Panc1 (cell line): ENCODE results near the gene BTRC. TPM values are rescaled to one million over a fixed set of nuclear protein-coding genes. Genes with fewer than 3 reads are reported as not detected.

Experiments
- ATAC-seq: fragments of 200-7000 bp; cut with Tn5 transposase; 2 replicates; pipeline ENCODE4 v1.9.1; 2020; ENCODE audit warnings: mild to moderate bottlenecking, moderate library complexity
- BruUV-seq: library from RNA; stranded (reverse); fragments of 400-500 nt; replicated peaks from 2 replicates; lab custom pipeline; 2021; lab: Mats Ljungman, UMichigan
- CTCF ChIA-PET: fragments of 300-600 bp; sonication (Branson Sonifier 250); formaldehyde crosslinking; loops from one replicate; lab custom pipeline; 2022; ENCODE audit warnings: antibody characterized with exemption; lab: Charles Lee
- POLR2A ChIA-PET: fragments of 300-600 bp; sonication (Branson Sonifier 250); formaldehyde crosslinking; loops from one replicate; lab custom pipeline; 2022; ENCODE audit warnings: antibody characterized with exemption; lab: Charles Lee
- DNase-seq: peaks from one replicate; pipeline ENCODE4 v3.0.0-alpha.2; 2010; ENCODE audit warnings: low read depth, low spot score
- H3K27ac ChIP-seq: 2 replicates; pipeline ENCODE4 v1.5.1; 2011; ENCODE audit warnings: mild to moderate bottlenecking, low read length, inconsistent platforms
- H3K27me3 ChIP-seq: fragments of 200-500 bp; sonication (Bioruptor generic); 2 replicates; pipeline ENCODE4 v1.6.0; 2014; ENCODE audit warnings: low read length, inconsistent platforms; ENCODE audit not compliant: control insufficient read depth, insufficient read depth
- H3K36me3 ChIP-seq: fragments of 200-500 bp; sonication (Bioruptor generic); 2 replicates; pipeline ENCODE4 v1.5.1; 2014; ENCODE audit warnings: inconsistent platforms, mild to moderate bottlenecking, low read length, moderate library complexity; ENCODE audit not compliant: control insufficient read depth, insufficient read depth
- H3K4me1 ChIP-seq: 2 replicates; pipeline ENCODE4 v1.5.1; 2011; ENCODE audit warnings: inconsistent platforms, mild to moderate bottlenecking, low read length, moderate library complexity; ENCODE audit not compliant: control insufficient read depth, insufficient read depth
- H3K4me3 ChIP-seq, 2 experiments: 2 replicates each; pipeline ENCODE4 v1.5.1; 2011 to 2012; ENCODE audit warnings: low read depth in 2 of 2, low read length in 2 of 2, mild to moderate bottlenecking in 2 of 2, inconsistent platforms in 1 of 2, moderate library complexity in 1 of 2
- H3K9me3 ChIP-seq: fragments of 200-500 bp; sonication (Bioruptor generic); 2 replicates; pipeline ENCODE4 v1.5.1; 2014; ENCODE audit warnings: low read depth, mild to moderate bottlenecking, inconsistent platforms, low read length, moderate library complexity; ENCODE audit not compliant: control insufficient read depth, insufficient read depth
- CTCF ChIP-seq: fragments of 450-650 bp; IDR thresholded peaks from 2 replicates; pipeline ENCODE4 v1.5.1; 2017; ENCODE audit warnings: mild to moderate bottlenecking
- POLR2AphosphoS5 ChIP-seq: IDR thresholded peaks from 2 replicates; pipeline ENCODE4 v1.6.1; 2012; ENCODE audit warnings: mild to moderate bottlenecking, low read depth, low read length, moderate library complexity
- REST ChIP-seq, 2 experiments: IDR thresholded peaks; 2 replicates each; pipeline ENCODE4 v1.6.1; 2011 to 2012; ENCODE audit warnings: low read depth in 2 of 2, control low read depth in 1 of 2, low read length in 1 of 2, mild to moderate bottlenecking in 1 of 2, moderate library complexity in 1 of 2; ENCODE audit not compliant: insufficient read depth in 1 of 2
- SIN3A ChIP-seq: IDR thresholded peaks from 2 replicates; pipeline ENCODE4 v1.6.1; 2012; ENCODE audit warnings: low read depth, mild to moderate bottlenecking, low read length, moderate library complexity, borderline replicate concordance; ENCODE audit not compliant: insufficient read depth
- TCF7L2 ChIP-seq: IDR thresholded peaks from 2 replicates; pipeline ENCODE4 v1.6.1; 2011; ENCODE audit warnings: mild to moderate bottlenecking, low read depth, low read length, inconsistent platforms
- in situ Hi-C: cut with HindIII; loops from 2 replicates; pipeline ENCODE4 v1.10.0; 2016; ENCODE audit warnings: low sequenced_read_pairs, low pct_unique_long_range_greater_than_20kb
- intact Hi-C: fragments of 100-400 bp; cut with micrococcal nuclease; formaldehyde crosslinking; loops from one replicate; pipeline ENCODE4 v1.10.0; 2022; ENCODE audit not compliant: unreplicated experiment
- total RNA-seq: library from RNA; stranded (reverse); gene quantifications from one replicate; pipeline ENCODE4 v1.2.1, GENCODE V29; 2021; ENCODE audit not compliant: unreplicated experiment

BTRC gene
- total RNA-seq, 1 experiment from 2014 or later, result 22.1 TPM

GRCh38 chr10:101453318-101453717 is 99.4 kb downstream of the BTRC start:
- POLR2A ChIA-PET, result no interaction called here
- intact Hi-C loops, result no loop called here

GRCh38 chr10:101453791-101454718 is 100.1 kb downstream of the BTRC start:
- ChIA-PET CTCF (interaction anchor here (0.5 to 1.6 kb wide), 3 partner anchors 13 to 158 kb away, joined by 3 to 5 read pairs (median 4); no protein-coding TSS in a partner anchor), POLR2A (no interaction called here)
- Histone ChIP-seq H3K27ac (no peak overlapping the region), H3K9me3 (no peaks in the 10 kb centered on the region), H3K27me3 (no peaks in the 10 kb centered on the region), H3K36me3 (no peaks in the 10 kb centered on the region), H3K4me1 (no peaks in the 10 kb centered on the region), H3K4me3 (no peak overlapping the region)
- TF ChIP-seq CTCF (no peak), REST (IDR thresholded peaks at IDR 0.05; ENCODE audit: insufficient read depth in 1 of 2, low read depth in 2 of 2, low read length in 1 of 2) (no peak), SIN3A (no peak), POLR2AphosphoS5 (no peak), TCF7L2 (no peak)
- ATAC-seq (no peak), DNase-seq (no peak)
- intact Hi-C loops, result no loop called here
- BruUV-seq, result no TSS peak
- in situ Hi-C loops, result no loop called here

More at GRCh38 chr10:101453318-101453717, 99.4 kb downstream of the BTRC start:
- no peaks in the 10 kb centered on the region for H3K9me3 ChIP-seq
- in situ Hi-C loops, result no loop called here
- no peak overlapping the region for H3K27ac ChIP-seq
- ATAC-seq, result no peak
- no peaks in the 10 kb centered on the region for H3K4me1 ChIP-seq
- BruUV-seq, result no TSS peak
- H3K36me3 ChIP-seq, result no peaks in the 10 kb centered on the region
- no peak for TF ChIP-seq POLR2AphosphoS5
- TF ChIP-seq REST (IDR thresholded peaks at IDR 0.05; ENCODE audit: insufficient read depth in 1 of 2, low read depth in 2 of 2, low read length in 1 of 2), result no peak
- DNase-seq, result no peak
- no peaks in the 10 kb centered on the region for H3K27me3 ChIP-seq
- CTCF ChIA-PET, result interaction anchor here (0.5 kb wide), 1 partner anchor 36 kb away, joined by 3 read pairs; no protein-coding TSS in a partner anchor
- no peak overlapping the region for H3K4me3 ChIP-seq
